Measurements from ENCODE around the gene PAX6. TPM values are rescaled to one million over a fixed set of nuclear protein-coding genes. Genes with fewer than 3 reads are reported as not detected.
A peak's percentile ranks its signal among the peaks of the same experiment; 100 is the strongest.

The PAX6 gene
- total RNA-seq, 4 donors from 2014 or later = 0.13 to 2.7 (median 0.67) TPM; not detected in 1

GRCh38 chr11:31814176-31814868, 3.2 kb upstream of the PAX6 start:
- 2 to 4% methylated on average over 29 to 37 of the region's 38 CpGs for WGBS, 2 donors
- TF ChIP-seq CTCF (IDR thresholded peaks at IDR 0.05) (no peak), POLR2A (IDR thresholded peaks at IDR 0.05) (no peak)
- DNase-seq (ENCODE audit: low spot score in 2 of 2) = peak in 1 of 2 donors; percentile 85
- intact Hi-C loops (cut with DNase I; ENCODE audit: low total_unique reads) = loop anchor here (5.0 kb wide), 1 partner anchor 508 kb away; no protein-coding TSS in a partner anchor
- no peak overlapping the region for H3K4me3 ChIP-seq (ENCODE audit: low read depth, poor library complexity, severe bottlenecking)

GRCh38 chr11:31813391-31814175, 2.5 kb upstream of the PAX6 start:
- WGBS, 2 donors = 3 to 4% methylated on average over 33 to 35 of the region's 35 CpGs
- DNase-seq (ENCODE audit: low spot score in 2 of 2) = peak in 1 of 2 donors; percentile 85
- TF ChIP-seq POLR2A (IDR thresholded peaks at IDR 0.05) (no peak), CTCF (IDR thresholded peaks at IDR 0.05) (no peak)
- intact Hi-C loops (cut with DNase I; ENCODE audit: low total_unique reads) = loop anchor here (5.0 kb wide), 1 partner anchor 509 kb away; no protein-coding TSS in a partner anchor
- no peak overlapping the region for H3K4me3 ChIP-seq (ENCODE audit: low read depth, poor library complexity, severe bottlenecking)

- H3K4me3 ChIP-seq (ENCODE audit: low read depth, poor library complexity, severe bottlenecking) = peak overlapping the region; percentile 15
- DNase-seq (ENCODE audit: low spot score in 2 of 2) = peak in 1 of 2 donors; percentile 82
- 7 to 8% methylated on average over 42 to 61 of the region's 63 CpGs for WGBS, 2 donors
- intact Hi-C loops (cut with DNase I; ENCODE audit: low total_unique reads) = loop anchor here (5.0 kb wide), 1 partner anchor 510 kb away; no protein-coding TSS in a partner anchor
- TF ChIP-seq POLR2A (IDR thresholded peaks at IDR 0.05) (no peak), CTCF (IDR thresholded peaks at IDR 0.05) (no peak)
Observed at GRCh38 chr11:31812383-31813381, 1.6 kb upstream of the PAX6 start.

- intact Hi-C loops (cut with DNase I; ENCODE audit: low total_unique reads) = loop anchor here (5.0 kb wide), 1 partner anchor 512 kb away; no protein-coding TSS in a partner anchor
- 3 to 6% methylated on average over 26 to 60 of the region's 91 CpGs for WGBS, 2 donors
- TF ChIP-seq POLR2A (IDR thresholded peaks at IDR 0.05) = no peak
- no peak for TF ChIP-seq CTCF (IDR thresholded peaks at IDR 0.05)
- DNase-seq (ENCODE audit: low spot score in 2 of 2) = peak in 1 of 2 donors; percentile 84
- peak overlapping the region; percentile 2 for H3K4me3 ChIP-seq (ENCODE audit: low read depth, poor library complexity, severe bottlenecking)
Observed at GRCh38 chr11:31809857-31810778, 1.0 kb downstream of the PAX6 start.
